Inflammatory macrophage treated with lipopolysaccharide for 4 hours (primary cell): ENCODE results near the gene OXER1.

Experiments
- DNase-seq: peaks from one replicate; pipeline ENCODE4 v3.0.0-alpha.2; 2020

The OXER1 gene

GRCh38 chr2:42744545-42745082 lies 19.3 kb downstream of the OXER1 start:
- DNase-seq, result no peak

- no peak for DNase-seq
Observed at GRCh38 chr2:42743659-42743990, 20.3 kb downstream of the OXER1 start.

- no peak for DNase-seq
Observed at GRCh38 chr2:42742740-42743658, 20.9 kb downstream of the OXER1 start.

- no peak for DNase-seq
Observed at GRCh38 chr2:42741140-42741539, 22.8 kb downstream of the OXER1 start.

GRCh38 chr2:42736598-42737322 lies 27.2 kb downstream of the OXER1 start:
- no peak for DNase-seq

- DNase-seq, result no peak
Observed at GRCh38 chr2:42733852-42734251, 30.1 kb downstream of the OXER1 start.

GRCh38 chr2:42731316-42731715 lies 32.6 kb downstream of the OXER1 start:
- peak; percentile 64 for DNase-seq

- DNase-seq, result no peak
Observed at GRCh38 chr2:42726680-42727079, 37.3 kb downstream of the OXER1 start.

- DNase-seq, result peak; percentile 74
Observed at GRCh38 chr2:42725657-42726056, 38.3 kb downstream of the OXER1 start.

- DNase-seq, result peak; percentile 82
Observed at GRCh38 chr2:42724886-42725285, 39.0 kb downstream of the OXER1 start.

GRCh38 chr2:42723465-42723864 lies 40.5 kb downstream of the OXER1 start:
- DNase-seq, result no peak

- DNase-seq, result peak; percentile 99
Observed at GRCh38 chr2:42722320-42723190, 41.4 kb downstream of the OXER1 start.

- no peak for DNase-seq
Observed at GRCh38 chr2:42721898-42722297, 42.0 kb downstream of the OXER1 start.

- DNase-seq, result no peak
Observed at GRCh38 chr2:42714686-42715085, 49.2 kb downstream of the OXER1 start.

GRCh38 chr2:42713920-42714319 lies 50.0 kb downstream of the OXER1 start:
- DNase-seq, result no peak

- no peak for DNase-seq
Observed at GRCh38 chr2:42712934-42713333, 51.0 kb downstream of the OXER1 start.
